Activated T-helper 1 cell treated with Interleukin-2 at 50 U/mL for 16 hours (primary cell): ENCODE results near the gene LGSN.
"Not testable (repeated sequence)": the region's sequence is repeated elsewhere in the genome, so short reads cannot be mapped to it uniquely, and the experiment has no call there.

Experiments
- DNase-seq: peaks from one replicate; pipeline ENCODE4 v3.0.0-alpha.2; 2020; ENCODE audit warnings: low read depth

Gene LGSN

DNA sequence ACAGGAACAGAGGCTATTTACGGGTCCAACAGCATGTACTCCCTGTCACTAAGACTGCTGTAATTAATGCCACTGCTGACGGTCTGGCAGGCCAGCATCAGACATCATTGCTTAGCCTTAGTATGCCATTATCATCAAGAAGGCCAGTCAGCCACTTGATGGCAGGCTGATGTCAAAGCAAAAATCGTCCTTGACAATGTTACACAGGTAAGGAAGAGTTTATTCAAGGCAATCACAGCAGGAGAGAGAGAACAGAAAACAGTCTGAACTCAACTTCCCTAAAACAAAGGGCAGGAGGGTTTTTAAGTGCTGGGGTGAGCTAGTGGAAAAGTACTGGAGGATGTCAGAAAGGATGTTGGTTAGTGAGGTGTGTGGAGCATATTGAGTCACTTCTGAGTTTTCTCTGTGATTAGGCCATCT lies 83.4 kb downstream of the LGSN start:
- DNase-seq: no peak

DNA sequence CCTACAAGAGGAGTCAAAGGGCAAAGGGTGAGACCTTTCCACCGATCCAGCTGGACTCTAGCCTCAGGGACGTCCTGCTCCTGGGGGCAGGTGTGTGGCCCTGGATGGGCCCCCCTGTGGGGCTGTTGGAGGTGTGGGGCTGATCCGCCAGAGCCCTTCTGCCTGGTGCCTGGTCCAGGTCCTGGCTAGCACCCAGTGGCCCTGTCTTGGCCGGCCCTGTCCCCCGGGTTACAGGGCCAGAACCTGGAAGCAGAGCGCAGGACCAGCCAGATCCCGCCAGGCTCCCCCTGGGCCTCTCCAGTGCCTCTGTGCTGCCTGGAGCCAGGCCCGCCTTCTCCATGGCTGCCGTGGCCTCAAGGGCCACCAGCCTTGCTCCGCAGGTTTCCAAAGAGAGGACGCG lies 89.3 kb downstream of the LGSN start:
- DNase-seq: not testable (repeated sequence)

DNA sequence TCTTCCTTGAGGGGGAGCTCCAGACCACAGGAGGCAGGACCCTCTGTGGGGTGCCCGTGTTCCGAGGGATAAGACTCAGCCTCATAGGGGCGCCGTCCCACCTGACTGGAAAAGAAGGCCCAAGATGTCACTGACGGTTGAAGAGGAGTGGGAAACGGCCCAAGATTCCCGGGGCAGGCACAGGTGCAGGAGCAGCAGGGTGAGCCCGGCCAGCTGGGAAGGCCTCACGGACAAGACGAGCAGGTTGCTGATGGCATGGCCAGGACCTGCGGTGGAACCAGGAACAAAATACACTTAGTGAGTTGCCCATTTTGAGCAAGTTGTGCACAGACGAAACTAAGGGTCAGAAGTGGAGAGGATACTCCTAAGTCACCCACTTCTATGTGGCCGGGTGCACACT lies 89.8 kb downstream of the LGSN start:
- not testable (repeated sequence) for DNase-seq

DNA sequence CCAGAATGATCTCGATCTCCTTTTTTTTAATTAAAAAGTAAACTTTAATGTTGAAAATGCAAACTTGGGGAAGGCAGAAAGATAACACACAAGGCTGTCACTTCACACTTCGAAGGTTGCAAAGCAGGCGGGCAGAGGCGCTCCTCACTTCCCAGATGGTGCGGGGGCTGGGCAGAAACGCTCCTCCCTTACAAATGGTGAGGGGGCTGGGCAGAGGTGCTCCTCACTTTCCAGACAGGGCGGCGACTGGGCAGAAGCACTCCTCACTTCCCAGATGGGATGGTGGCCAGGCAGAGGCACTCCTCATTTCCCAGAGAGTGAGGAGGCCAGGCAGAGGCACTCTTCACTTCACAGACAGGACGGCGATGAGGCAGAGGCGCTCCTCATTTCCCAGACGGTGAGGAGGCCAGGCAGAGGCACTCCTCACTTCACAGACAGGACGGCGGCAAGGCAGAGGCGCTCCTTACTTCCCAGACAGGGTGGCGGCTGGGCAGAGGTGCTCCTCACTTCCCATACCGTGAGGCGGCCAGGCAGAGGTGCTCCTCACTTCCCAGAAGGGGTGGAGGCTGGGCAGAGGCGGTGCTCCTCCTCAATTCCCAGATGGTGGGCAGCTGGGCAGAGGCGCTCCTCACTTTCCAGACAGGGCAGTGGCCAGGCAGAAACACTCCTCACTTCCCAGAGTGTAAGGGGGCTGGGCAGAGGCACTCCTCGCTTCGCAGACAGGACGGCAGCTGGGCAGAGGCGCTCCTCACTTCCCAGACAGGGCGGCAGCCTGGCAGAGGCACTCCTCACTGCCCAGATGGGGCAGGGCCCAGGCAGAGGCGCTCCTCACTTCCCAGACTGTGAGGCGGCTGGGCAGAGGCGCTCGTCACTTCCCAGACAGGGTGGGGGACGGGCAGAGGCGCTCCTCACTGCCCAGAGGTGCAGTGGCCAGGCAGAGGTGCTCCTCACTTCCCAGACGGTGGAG lies 91.6 kb downstream of the LGSN start:
- DNase-seq: not testable (repeated sequence)

DNA sequence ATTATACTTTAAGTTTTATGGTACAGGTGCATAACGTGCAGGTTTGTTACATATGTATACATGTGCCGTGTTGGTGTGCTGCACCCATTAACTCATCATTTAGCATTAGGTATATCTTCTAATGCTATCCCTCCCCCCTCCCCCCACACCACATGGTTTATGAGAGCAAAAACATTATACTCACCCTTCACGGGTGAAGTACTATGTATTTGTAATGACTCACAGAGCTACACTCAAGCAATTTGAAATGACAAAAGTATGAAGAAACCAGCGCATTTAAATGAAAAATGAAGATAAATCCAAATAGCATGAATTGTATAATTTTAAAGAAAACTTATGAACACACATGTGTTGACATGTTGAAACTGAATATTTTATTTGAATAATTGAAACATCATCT lies 93.8 kb downstream of the LGSN start:
- DNase-seq: not testable (repeated sequence)
